ENCODE data around the gene MX2. TPM values are rescaled to one million over a fixed set of nuclear protein-coding genes. Genes with fewer than 3 reads are reported as not detected.

Gene MX2
- total and polyA plus RNA-seq, 4 donors: 0.69 to 4.7 (median 2.2) TPM

- WGBS: 91% methylated on average over 16 of the region's 16 CpGs
- Histone ChIP-seq H3K4me3 (ENCODE audit: low read depth in 1 of 3, low read length in 3 of 3) (no peak overlapping the region), H3K4me1 (ENCODE audit: control insufficient read depth in 4 of 4, insufficient read depth in 4 of 4, low read length in 3 of 4) (peaks cover 0 to 9% (median 5%) of the 10 kb centered on the region in 4 donors), H3K9ac (ENCODE audit: low read depth in 1 of 2, low read length in 2 of 2) (no peak overlapping the region), H3K27me3 (ENCODE audit: control insufficient read depth in 4 of 4, insufficient read depth in 4 of 4, low read length in 3 of 4) (no peaks in the 10 kb centered on the region), H3K27ac (ENCODE audit: low read depth in 1 of 2, low read length in 2 of 2) (no peak overlapping the region), H3K36me3 (ENCODE audit: control insufficient read depth in 4 of 4, insufficient read depth in 3 of 4, low read depth in 1 of 4, low read length in 3 of 4) (no peaks in the 10 kb centered on the region), H3K9me3 (ENCODE audit: control insufficient read depth in 4 of 4, low read length in 3 of 4) (peaks cover 0 to 1% (median 0%) of the 10 kb centered on the region in 4 donors)
- DNase-seq (ENCODE audit: low spot score): no peak
- TF ChIP-seq CTCF (IDR thresholded peaks at IDR 0.05; ENCODE audit: low read depth, low read length, missing input control): no peak
- no peak for TF ChIP-seq SP1 (IDR thresholded peaks at IDR 0.05)
- TF ChIP-seq REST (IDR thresholded peaks at IDR 0.05): no peak
- no peak for TF ChIP-seq RAD21 (IDR thresholded peaks at IDR 0.05)
- no peak for TF ChIP-seq GABPA (IDR thresholded peaks at IDR 0.05 in 1 of 2, conservative IDR thresholded peaks at IDR 0.05 in 1 of 2)
- TF ChIP-seq ZBTB33 (IDR thresholded peaks at IDR 0.05): no peak
- no peak for TF ChIP-seq RXRA (IDR thresholded peaks at IDR 0.05)
- no peak for TF ChIP-seq JUND (IDR thresholded peaks at IDR 0.05)
- no peak for TF ChIP-seq FOXA2 (IDR thresholded peaks at IDR 0.05)
Measured at GRCh38 chr21:41328660-41329607, 32.9 kb upstream of the MX2 start.

- no peak for DNase-seq (ENCODE audit: low spot score)
- no peak overlapping the region for H3K4me3 ChIP-seq (ENCODE audit: low read depth in 1 of 3, low read length in 3 of 3)
- H3K36me3 ChIP-seq (ENCODE audit: control insufficient read depth in 4 of 4, insufficient read depth in 3 of 4, low read depth in 1 of 4, low read length in 3 of 4): no peaks in the 10 kb centered on the region
- no peaks in the 10 kb centered on the region for H3K27me3 ChIP-seq (ENCODE audit: control insufficient read depth in 4 of 4, insufficient read depth in 4 of 4, low read length in 3 of 4)
- peaks cover 0 to 6% (median 2%) of the 10 kb centered on the region in 4 donors for H3K9me3 ChIP-seq (ENCODE audit: control insufficient read depth in 4 of 4, low read length in 3 of 4)
- TF ChIP-seq RAD21 (IDR thresholded peaks at IDR 0.05) (no peak), NR2F2 (IDR thresholded peaks at IDR 0.05) (no peak)
- WGBS: 98% methylated on average over 1 of the region's 1 CpG
- H3K9ac ChIP-seq (ENCODE audit: low read depth in 1 of 2, low read length in 2 of 2): no peak overlapping the region
- no peak overlapping the region for H3K27ac ChIP-seq (ENCODE audit: low read depth in 1 of 2, low read length in 2 of 2)
- no peaks in the 10 kb centered on the region for H3K4me1 ChIP-seq (ENCODE audit: control insufficient read depth in 4 of 4, insufficient read depth in 4 of 4, low read length in 3 of 4)
Measured at GRCh38 chr21:41333752-41334151, 28.1 kb upstream of the MX2 start.
